GM23338 (cell line): ENCODE data around the gene ILKAP. TPM values are rescaled to one million over a fixed set of nuclear protein-coding genes. Genes with fewer than 3 reads are reported as not detected.

ENCODE experiments used
- ATAC-seq: fragments of 200-7000 bp; cut with Tn5 transposase; 3 replicates; pipeline ENCODE4 v1.9.1; 2020
- DNase-seq: peaks from one replicate; pipeline ENCODE4 v3.0.0-alpha.2; 2015; ENCODE audit warnings: low spot score
- H2AFZ ChIP-seq: fragments of 200-600 bp; sonication (generic); 2 replicates; pipeline ENCODE4 v1.8.0; 2016; ENCODE audit warnings: antibody characterized with exemption, mild to moderate bottlenecking, moderate library complexity
- H3F3A ChIP-seq: fragments of 200-600 bp; sonication (generic); replicated peaks from 2 replicates; pipeline ENCODE4 v1.8.0; 2017; ENCODE audit warnings: antibody characterized with exemption, mixed run types, low read depth
- H3K27ac ChIP-seq: fragments of 200-600 bp; sonication (generic); 2 replicates; pipeline ENCODE4 v1.6.1; 2016; ENCODE audit warnings: low read depth
- H3K27me3 ChIP-seq: fragments of 200-600 bp; sonication (generic); 2 replicates; pipeline ENCODE4 v1.8.0; 2016; ENCODE audit warnings: mild to moderate bottlenecking, mixed run types, moderate library complexity; ENCODE audit not compliant: insufficient read depth
- H3K36me3 ChIP-seq: fragments of 200-600 bp; sonication (generic); 2 replicates; pipeline ENCODE4 v1.8.0; 2016; ENCODE audit warnings: mild to moderate bottlenecking; ENCODE audit not compliant: insufficient read depth
- H3K4me1 ChIP-seq: fragments of 200-600 bp; sonication (generic); 2 replicates; pipeline ENCODE4 v1.8.0; 2016; ENCODE audit warnings: mild to moderate bottlenecking, moderate library complexity; ENCODE audit not compliant: insufficient read depth
- H3K4me2 ChIP-seq: fragments of 200-600 bp; sonication (generic); 2 replicates; pipeline ENCODE4 v1.7.1; 2017; ENCODE audit warnings: mixed run types
- H3K4me3 ChIP-seq: fragments of 200-600 bp; sonication (generic); 2 replicates; pipeline ENCODE4 v1.6.1; 2016; ENCODE audit warnings: mixed run types
- H3K79me2 ChIP-seq: fragments of 200-600 bp; sonication (generic); replicated peaks from 2 replicates; pipeline ENCODE4 v1.8.0; 2017; ENCODE audit warnings: mild to moderate bottlenecking; ENCODE audit not compliant: insufficient read depth
- H3K9me2 ChIP-seq: fragments of 200-600 bp; sonication (generic); 2 replicates; pipeline ENCODE4 v1.8.0; 2017; ENCODE audit not compliant: insufficient read depth
- H4K20me1 ChIP-seq: fragments of 200-600 bp; sonication (generic); replicated peaks from 2 replicates; pipeline ENCODE4 v1.8.0; 2017; ENCODE audit warnings: mild to moderate bottlenecking; ENCODE audit not compliant: insufficient read depth
- H3K27ac Mint-ChIP-seq: 2 replicates; pipeline ENCODE4 v1.8.0; 2020; ENCODE audit warnings: inconsistent platforms, mild to moderate bottlenecking, moderate library complexity, mixed read lengths
- H3K27me3 Mint-ChIP-seq: 3 replicates; pipeline ENCODE4 v1.8.0; 2022; ENCODE audit warnings: low read depth, mild to moderate bottlenecking, moderate library complexity, mixed read lengths, inconsistent platforms; ENCODE audit not compliant: insufficient read depth, poor library complexity
- H3K36me3 Mint-ChIP-seq: 3 replicates; pipeline ENCODE4 v1.8.0; 2021; ENCODE audit warnings: low read depth, mild to moderate bottlenecking, inconsistent platforms, moderate library complexity, mixed read lengths
- H3K4me1 Mint-ChIP-seq: 3 replicates; pipeline ENCODE4 v1.8.0; 2020; ENCODE audit warnings: mild to moderate bottlenecking, inconsistent platforms, mixed read lengths
- H3K4me3 Mint-ChIP-seq: 3 replicates; pipeline ENCODE4 v1.8.0; 2021; ENCODE audit warnings: moderate library complexity, mild to moderate bottlenecking, inconsistent platforms, mixed read lengths
- H3K9me3 Mint-ChIP-seq: 3 replicates; pipeline ENCODE4 v1.8.0; 2020; ENCODE audit warnings: moderate library complexity, mild to moderate bottlenecking, inconsistent platforms, mixed read lengths
- EZH2 ChIP-seq: fragments of 200-600 bp; sonication (generic); IDR thresholded peaks from one replicate; pipeline ENCODE4 v1.8.0; 2017; ENCODE audit warnings: antibody characterized with exemption, mild to moderate bottlenecking, low read depth; ENCODE audit not compliant: unreplicated experiment
- NANOG ChIP-seq: IDR thresholded peaks from 2 replicates; pipeline ENCODE4 v1.6.1; 2016; ENCODE audit warnings: antibody characterized with exemption, borderline replicate concordance
- POLR2AphosphoS5 ChIP-seq: IDR thresholded peaks from 2 replicates; pipeline ENCODE4 v1.6.1; 2016; ENCODE audit warnings: antibody characterized with exemption, low read depth
- polyA plus RNA-seq: library from polyadenylated mRNA; unstranded; fragments of >200 nt; fragmentation: Nextera tagmentation; extraction: Ambion mirVana; gene quantifications from 2 replicates; pipeline ENCODE4 v1.2.1, GENCODE V29; 2016
- total RNA-seq: library from RNA; depleted of rRNA; stranded (reverse); fragments of >200 nt; shearing (Covaris generic); gene quantifications from 2 replicates; pipeline ENCODE4 v1.2.3, GENCODE V29; 2014
- TF ChIP-seq, protein P1 (sequence below): fragments of 250-450 bp; sonication (Bioruptor Pico); IDR thresholded peaks from 2 replicates; pipeline ENCODE4 v1.5.0; 2020; ENCODE audit warnings: mild to moderate bottlenecking, moderate library complexity

The ILKAP gene
- total and polyA plus RNA-seq, 2 experiments from 2014 or later = 17.0 to 35.9 TPM

- TF ChIP-seq, protein P1, sequence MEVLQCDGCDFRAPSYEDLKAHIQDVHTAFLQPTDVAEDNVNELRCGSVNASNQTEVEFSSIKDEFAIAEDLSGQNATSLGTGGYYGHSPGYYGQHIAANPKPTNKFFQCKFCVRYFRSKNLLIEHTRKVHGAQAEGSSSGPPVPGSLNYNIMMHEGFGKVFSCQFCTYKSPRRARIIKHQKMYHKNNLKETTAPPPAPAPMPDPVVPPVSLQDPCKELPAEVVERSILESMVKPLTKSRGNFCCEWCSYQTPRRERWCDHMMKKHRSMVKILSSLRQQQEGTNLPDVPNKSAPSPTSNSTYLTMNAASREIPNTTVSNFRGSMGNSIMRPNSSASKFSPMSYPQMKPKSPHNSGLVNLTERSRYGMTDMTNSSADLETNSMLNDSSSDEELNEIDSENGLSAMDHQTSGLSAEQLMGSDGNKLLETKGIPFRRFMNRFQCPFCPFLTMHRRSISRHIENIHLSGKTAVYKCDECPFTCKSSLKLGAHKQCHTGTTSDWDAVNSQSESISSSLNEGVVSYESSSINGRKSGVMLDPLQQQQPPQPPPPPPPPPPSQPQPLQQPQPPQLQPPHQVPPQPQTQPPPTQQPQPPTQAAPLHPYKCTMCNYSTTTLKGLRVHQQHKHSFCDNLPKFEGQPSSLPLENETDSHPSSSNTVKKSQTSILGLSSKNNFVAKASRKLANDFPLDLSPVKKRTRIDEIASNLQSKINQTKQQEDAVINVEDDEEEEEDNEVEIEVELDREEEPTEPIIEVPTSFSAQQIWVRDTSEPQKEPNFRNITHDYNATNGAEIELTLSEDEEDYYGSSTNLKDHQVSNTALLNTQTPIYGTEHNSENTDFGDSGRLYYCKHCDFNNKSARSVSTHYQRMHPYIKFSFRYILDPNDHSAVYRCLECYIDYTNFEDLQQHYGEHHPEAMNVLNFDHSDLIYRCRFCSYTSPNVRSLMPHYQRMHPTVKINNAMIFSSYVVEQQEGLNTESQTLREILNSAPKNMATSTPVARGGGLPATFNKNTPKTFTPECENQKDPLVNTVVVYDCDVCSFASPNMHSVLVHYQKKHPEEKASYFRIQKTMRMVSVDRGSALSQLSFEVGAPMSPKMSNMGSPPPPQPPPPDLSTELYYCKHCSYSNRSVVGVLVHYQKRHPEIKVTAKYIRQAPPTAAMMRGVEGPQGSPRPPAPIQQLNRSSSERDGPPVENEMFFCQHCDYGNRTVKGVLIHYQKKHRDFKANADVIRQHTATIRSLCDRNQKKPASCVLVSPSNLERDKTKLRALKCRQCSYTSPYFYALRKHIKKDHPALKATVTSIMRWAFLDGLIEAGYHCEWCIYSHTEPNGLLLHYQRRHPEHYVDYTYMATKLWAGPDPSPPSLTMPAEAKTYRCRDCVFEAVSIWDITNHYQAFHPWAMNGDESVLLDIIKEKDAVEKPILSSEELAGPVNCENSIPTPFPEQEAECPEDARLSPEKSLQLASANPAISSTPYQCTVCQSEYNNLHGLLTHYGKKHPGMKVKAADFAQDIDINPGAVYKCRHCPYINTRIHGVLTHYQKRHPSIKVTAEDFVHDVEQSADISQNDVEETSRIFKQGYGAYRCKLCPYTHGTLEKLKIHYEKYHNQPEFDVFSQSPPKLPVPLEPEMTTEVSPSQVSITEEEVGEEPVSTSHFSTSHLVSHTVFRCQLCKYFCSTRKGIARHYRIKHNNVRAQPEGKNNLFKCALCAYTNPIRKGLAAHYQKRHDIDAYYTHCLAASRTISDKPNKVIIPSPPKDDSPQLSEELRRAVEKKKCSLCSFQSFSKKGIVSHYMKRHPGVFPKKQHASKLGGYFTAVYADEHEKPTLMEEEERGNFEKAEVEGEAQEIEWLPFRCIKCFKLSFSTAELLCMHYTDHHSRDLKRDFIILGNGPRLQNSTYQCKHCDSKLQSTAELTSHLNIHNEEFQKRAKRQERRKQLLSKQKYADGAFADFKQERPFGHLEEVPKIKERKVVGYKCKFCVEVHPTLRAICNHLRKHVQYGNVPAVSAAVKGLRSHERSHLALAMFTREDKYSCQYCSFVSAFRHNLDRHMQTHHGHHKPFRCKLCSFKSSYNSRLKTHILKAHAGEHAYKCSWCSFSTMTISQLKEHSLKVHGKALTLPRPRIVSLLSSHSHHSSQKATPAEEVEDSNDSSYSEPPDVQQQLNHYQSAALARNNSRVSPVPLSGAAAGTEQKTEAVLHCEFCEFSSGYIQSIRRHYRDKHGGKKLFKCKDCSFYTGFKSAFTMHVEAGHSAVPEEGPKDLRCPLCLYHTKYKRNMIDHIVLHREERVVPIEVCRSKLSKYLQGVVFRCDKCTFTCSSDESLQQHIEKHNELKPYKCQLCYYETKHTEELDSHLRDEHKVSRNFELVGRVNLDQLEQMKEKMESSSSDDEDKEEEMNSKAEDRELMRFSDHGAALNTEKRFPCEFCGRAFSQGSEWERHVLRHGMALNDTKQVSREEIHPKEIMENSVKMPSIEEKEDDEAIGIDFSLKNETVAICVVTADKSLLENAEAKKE (CRISPR knock-in tag) = no peak
Observed at GRCh38 chr2:238129166-238130010, 74.1 kb downstream of the ILKAP start (continued).

DNA sequence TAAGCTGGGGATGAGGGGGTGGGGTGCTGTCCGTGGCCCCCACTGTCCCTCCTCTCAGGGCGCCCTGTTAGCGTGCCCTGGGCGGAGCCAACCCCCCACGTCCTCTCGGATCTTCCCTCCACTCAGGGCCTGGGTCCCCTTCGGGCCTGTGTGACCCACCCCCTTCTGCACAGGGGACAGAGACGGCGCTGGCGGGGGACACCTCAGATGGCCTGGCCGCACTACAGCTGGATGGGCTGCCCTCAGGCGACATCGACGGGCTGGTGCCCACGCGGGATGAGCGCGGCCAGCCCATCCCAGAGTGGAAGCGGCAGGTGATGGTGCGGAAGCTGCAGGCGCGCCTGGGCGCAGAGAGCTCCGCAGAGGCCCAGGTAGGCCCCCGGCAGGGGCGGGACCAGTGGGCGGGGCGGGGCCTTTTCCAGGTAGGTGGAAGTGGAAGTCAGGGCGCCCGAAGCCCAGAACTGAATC, 74.9 kb downstream of the ILKAP start:
- no peaks in the 10 kb centered on the region for H3K4me1 ChIP-seq
- no peaks in the 10 kb centered on the region for H4K20me1 ChIP-seq
- H3K79me2 ChIP-seq = no peaks in the 10 kb centered on the region
- peak overlapping the region; percentile 97 for H2AFZ ChIP-seq
- H3K4me2 ChIP-seq = peak overlapping the region; percentile 72
- H3K27me3 Mint-ChIP-seq = peaks cover 10% of the 10 kb centered on the region
- H3K36me3 Mint-ChIP-seq = no peaks in the 10 kb centered on the region
- no peaks in the 10 kb centered on the region for H3K27me3 ChIP-seq
- no peaks in the 10 kb centered on the region for H3K36me3 ChIP-seq
- TF ChIP-seq, protein P1 (CRISPR knock-in tag) = no peak
- TF ChIP-seq EZH2 (no peak), POLR2AphosphoS5 (no peak; the same call in 1 of the 2 replicates), NANOG (no peak)
- no peaks in the 10 kb centered on the region for H3K9me3 Mint-ChIP-seq
- peak overlapping the region; percentile 51 for H3K4me3 ChIP-seq
- H3K9me2 ChIP-seq = no peaks in the 10 kb centered on the region
- H3K4me1 Mint-ChIP-seq = peaks cover 5% of the 10 kb centered on the region; the same call in 1 of the 3 replicates
- DNase-seq (peak; percentile 85), ATAC-seq (peak; percentile 82)
- H3K27ac ChIP-seq = no peak overlapping the region
- H3K4me3 Mint-ChIP-seq = peak overlapping the region; percentile 25; the same call in 2 of the 3 replicates
- H3K27ac Mint-ChIP-seq = no peak overlapping the region
- peaks cover 9% of the 10 kb centered on the region; the same call in 1 of the 2 replicates for H3F3A ChIP-seq
